DMS53 (cell line): ENCODE data around the gene GSTA2.
A peak's percentile ranks its signal among the peaks of the same experiment; 100 is the strongest.
"Not testable (repeated sequence)": the region's sequence is repeated elsewhere in the genome, so short reads cannot be mapped to it uniquely, and the experiment has no call there.

ENCODE experiments used
- DNase-seq: peaks from one replicate; lab custom pipeline; 2025; lab: John Stamatoyannopoulos, UW

Gene GSTA2

GRCh38 chr6:52760105-52760765, 3.0 kb downstream of the GSTA2 start:
- peak; percentile 72 for DNase-seq

GRCh38 chr6:52759085-52759484, 4.2 kb downstream of the GSTA2 start:
- DNase-seq, result peak; percentile 43

- DNase-seq, result not testable (repeated sequence)
These were observed 5.5 kb downstream of the GSTA2 start for GRCh38 chr6:52757651-52758338.

- DNase-seq, result peak; percentile 77
These were observed 8.8 kb downstream of the GSTA2 start for GRCh38 chr6:52754443-52754842.

- not testable (repeated sequence) for DNase-seq
These were observed 10.1 kb downstream of the GSTA2 start for GRCh38 chr6:52753137-52753536.

GRCh38 chr6:52752310-52752709, 11.0 kb downstream of the GSTA2 start:
- no peak for DNase-seq

- DNase-seq, result peak; percentile 70
These were observed 13.6 kb downstream of the GSTA2 start for GRCh38 chr6:52749556-52750152.

GRCh38 chr6:52747301-52747700, 16.0 kb downstream of the GSTA2 start:
- peak; percentile 11 for DNase-seq

GRCh38 chr6:52746213-52746612, 17.1 kb downstream of the GSTA2 start:
- no peak for DNase-seq

- no peak for DNase-seq
These were observed 17.5 kb downstream of the GSTA2 start for GRCh38 chr6:52745764-52746201.

- no peak for DNase-seq
These were observed 21.4 kb downstream of the GSTA2 start for GRCh38 chr6:52741872-52742271.

- DNase-seq, result no peak
These were observed 23.6 kb downstream of the GSTA2 start for GRCh38 chr6:52739627-52740026.

GRCh38 chr6:52739134-52739533, 24.1 kb downstream of the GSTA2 start:
- DNase-seq, result no peak

- DNase-seq, result no peak
These were observed 27.1 kb downstream of the GSTA2 start for GRCh38 chr6:52736145-52736544.

GRCh38 chr6:52735071-52735470, 28.2 kb downstream of the GSTA2 start:
- no peak for DNase-seq

GRCh38 chr6:52734072-52734471, 29.2 kb downstream of the GSTA2 start:
- no peak for DNase-seq

GRCh38 chr6:52733172-52733571, 30.1 kb downstream of the GSTA2 start:
- no peak for DNase-seq

- DNase-seq, result no peak
These were observed 31.6 kb downstream of the GSTA2 start for GRCh38 chr6:52731719-52732118.

GRCh38 chr6:52729576-52729975, 33.7 kb downstream of the GSTA2 start:
- DNase-seq, result no peak

- no peak for DNase-seq
These were observed 34.9 kb downstream of the GSTA2 start for GRCh38 chr6:52728394-52728793.

GRCh38 chr6:52727908-52728307, 35.4 kb downstream of the GSTA2 start:
- peak; percentile 36 for DNase-seq

- peak; percentile 76 for DNase-seq
These were observed 36.3 kb downstream of the GSTA2 start for GRCh38 chr6:52726741-52727535.

GRCh38 chr6:52726193-52726542, 37.1 kb downstream of the GSTA2 start:
- no peak for DNase-seq
